Measurements from ENCODE around the gene ZNF507. TPM values are rescaled to one million over a fixed set of nuclear protein-coding genes. Genes with fewer than 3 reads are reported as not detected.

Gene ZNF507
- total and polyA plus RNA-seq, 9 of the 15 experiments (the other 6 are each of a cell fraction or from before 2014, with no cell fraction given): 2.9 to 25.0 (median 10.4) TPM

DNA sequence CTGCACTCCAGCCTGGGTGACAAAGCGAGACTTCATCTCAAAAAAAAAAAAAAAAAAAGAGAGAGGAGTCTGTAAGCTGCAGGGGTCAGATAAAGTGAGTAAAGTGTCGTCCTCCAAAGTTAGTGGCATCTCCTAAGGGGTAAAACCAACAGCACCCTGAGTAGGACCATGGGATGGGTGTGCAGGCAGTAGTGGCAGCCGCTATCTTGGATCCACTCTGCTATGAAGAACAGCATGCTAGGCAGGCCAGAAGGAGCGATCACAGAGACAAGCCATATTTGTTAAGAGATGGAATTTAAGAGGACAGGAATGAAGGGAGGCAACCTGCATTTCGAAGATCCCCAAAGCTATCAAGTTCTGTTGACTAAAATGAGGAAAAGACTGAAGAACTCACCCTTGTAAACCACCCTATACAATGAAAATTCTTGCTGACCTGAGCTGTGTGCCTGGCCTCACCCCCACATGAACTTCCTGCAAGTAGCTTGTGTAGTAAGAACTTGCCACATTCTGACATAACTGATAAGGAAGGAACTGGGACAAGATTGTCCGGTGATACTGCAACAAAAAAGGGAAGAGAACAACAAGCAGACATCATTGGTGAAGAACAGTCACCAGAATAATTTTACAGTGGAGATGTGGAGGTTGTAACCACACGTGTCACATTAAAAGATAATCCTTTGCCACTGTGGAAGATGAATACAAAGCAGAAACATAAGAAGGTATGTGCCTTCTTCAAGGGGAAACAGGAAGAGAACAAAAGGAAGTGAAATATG is 76.4 kb downstream of the ZNF507 start (continued):
- TF ChIP-seq SAP30 (IDR thresholded peaks at IDR 0.05; ENCODE audit: borderline replicate concordance, insufficient read depth, low read depth, low read length, poor library complexity, severe bottlenecking): no peak
- no peak for TF ChIP-seq ZNF146 (CRISPR knock-in tag; IDR thresholded peaks at IDR 0.05; ENCODE audit: unreplicated experiment)
- no peak for TF ChIP-seq YBX1 (IDR thresholded peaks at IDR 0.05)
- no peak for TF ChIP-seq ZSCAN29 (IDR thresholded peaks at IDR 0.05)
- TF ChIP-seq, protein P1, sequence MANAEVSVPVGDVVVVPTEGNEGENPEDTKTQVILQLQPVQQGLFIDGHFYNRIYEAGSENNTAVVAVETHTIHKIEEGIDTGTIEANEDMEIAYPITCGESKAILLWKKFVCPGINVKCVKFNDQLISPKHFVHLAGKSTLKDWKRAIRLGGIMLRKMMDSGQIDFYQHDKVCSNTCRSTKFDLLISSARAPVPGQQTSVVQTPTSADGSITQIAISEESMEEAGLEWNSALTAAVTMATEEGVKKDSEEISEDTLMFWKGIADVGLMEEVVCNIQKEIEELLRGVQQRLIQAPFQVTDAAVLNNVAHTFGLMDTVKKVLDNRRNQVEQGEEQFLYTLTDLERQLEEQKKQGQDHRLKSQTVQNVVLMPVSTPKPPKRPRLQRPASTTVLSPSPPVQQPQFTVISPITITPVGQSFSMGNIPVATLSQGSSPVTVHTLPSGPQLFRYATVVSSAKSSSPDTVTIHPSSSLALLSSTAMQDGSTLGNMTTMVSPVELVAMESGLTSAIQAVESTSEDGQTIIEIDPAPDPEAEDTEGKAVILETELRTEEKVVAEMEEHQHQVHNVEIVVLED (CRISPR knock-in tag; IDR thresholded peaks at IDR 0.05): no peak
- TF ChIP-seq, protein P2, sequence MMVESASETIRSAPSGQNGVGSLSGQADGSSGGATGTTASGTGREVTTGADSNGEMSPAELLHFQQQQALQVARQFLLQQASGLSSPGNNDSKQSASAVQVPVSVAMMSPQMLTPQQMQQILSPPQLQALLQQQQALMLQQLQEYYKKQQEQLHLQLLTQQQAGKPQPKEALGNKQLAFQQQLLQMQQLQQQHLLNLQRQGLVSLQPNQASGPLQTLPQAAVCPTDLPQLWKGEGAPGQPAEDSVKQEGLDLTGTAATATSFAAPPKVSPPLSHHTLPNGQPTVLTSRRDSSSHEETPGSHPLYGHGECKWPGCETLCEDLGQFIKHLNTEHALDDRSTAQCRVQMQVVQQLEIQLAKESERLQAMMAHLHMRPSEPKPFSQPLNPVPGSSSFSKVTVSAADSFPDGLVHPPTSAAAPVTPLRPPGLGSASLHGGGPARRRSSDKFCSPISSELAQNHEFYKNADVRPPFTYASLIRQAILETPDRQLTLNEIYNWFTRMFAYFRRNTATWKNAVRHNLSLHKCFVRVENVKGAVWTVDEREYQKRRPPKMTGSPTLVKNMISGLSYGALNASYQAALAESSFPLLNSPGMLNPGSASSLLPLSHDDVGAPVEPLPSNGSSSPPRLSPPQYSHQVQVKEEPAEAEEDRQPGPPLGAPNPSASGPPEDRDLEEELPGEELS (CRISPR knock-in tag; IDR thresholded peaks at IDR 0.05; ENCODE audit: borderline replicate concordance): no peak
- TF ChIP-seq, protein P3, sequence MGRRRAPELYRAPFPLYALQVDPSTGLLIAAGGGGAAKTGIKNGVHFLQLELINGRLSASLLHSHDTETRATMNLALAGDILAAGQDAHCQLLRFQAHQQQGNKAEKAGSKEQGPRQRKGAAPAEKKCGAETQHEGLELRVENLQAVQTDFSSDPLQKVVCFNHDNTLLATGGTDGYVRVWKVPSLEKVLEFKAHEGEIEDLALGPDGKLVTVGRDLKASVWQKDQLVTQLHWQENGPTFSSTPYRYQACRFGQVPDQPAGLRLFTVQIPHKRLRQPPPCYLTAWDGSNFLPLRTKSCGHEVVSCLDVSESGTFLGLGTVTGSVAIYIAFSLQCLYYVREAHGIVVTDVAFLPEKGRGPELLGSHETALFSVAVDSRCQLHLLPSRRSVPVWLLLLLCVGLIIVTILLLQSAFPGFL (CRISPR knock-in tag; IDR thresholded peaks at IDR 0.05): no peak
- no peak for TF ChIP-seq KAT2B (IDR thresholded peaks at IDR 0.05; ENCODE audit: low read depth, low read length)
- TF ChIP-seq MTA1 (IDR thresholded peaks at IDR 0.05; ENCODE audit: borderline replicate concordance): peak; percentile 63; the same call in 1 of the 2 replicates
- TF ChIP-seq EP400 (IDR thresholded peaks at IDR 0.05): peak; percentile 81
- no peak for TF ChIP-seq SRSF7 (optimal IDR thresholded peaks at IDR 0.05; ENCODE audit: low read depth, low read length)
- TF ChIP-seq PHF8 (IDR thresholded peaks at IDR 0.05; ENCODE audit: borderline replicate concordance, low read length): peak; percentile 21; the same call in 1 of the 2 replicates
- peak; percentile 86 for TF ChIP-seq MYC (IDR thresholded peaks at IDR 0.05; ENCODE audit: low read depth, low read length)
- no peak for TF ChIP-seq MYC (CRISPR knock-in tag; IDR thresholded peaks at IDR 0.05; ENCODE audit: borderline replicate concordance, low read depth)
- TF ChIP-seq HNRNPL (IDR thresholded peaks at IDR 0.05; ENCODE audit: low read depth, low read length): no peak
- TF ChIP-seq, protein P4, sequence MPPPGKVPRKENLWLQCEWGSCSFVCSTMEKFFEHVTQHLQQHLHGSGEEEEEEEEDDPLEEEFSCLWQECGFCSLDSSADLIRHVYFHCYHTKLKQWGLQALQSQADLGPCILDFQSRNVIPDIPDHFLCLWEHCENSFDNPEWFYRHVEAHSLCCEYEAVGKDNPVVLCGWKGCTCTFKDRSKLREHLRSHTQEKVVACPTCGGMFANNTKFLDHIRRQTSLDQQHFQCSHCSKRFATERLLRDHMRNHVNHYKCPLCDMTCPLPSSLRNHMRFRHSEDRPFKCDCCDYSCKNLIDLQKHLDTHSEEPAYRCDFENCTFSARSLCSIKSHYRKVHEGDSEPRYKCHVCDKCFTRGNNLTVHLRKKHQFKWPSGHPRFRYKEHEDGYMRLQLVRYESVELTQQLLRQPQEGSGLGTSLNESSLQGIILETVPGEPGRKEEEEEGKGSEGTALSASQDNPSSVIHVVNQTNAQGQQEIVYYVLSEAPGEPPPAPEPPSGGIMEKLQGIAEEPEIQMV (tag; conservative IDR thresholded peaks at IDR 0.05; ENCODE audit: low read depth): no peak
- TF ChIP-seq, protein P5, sequence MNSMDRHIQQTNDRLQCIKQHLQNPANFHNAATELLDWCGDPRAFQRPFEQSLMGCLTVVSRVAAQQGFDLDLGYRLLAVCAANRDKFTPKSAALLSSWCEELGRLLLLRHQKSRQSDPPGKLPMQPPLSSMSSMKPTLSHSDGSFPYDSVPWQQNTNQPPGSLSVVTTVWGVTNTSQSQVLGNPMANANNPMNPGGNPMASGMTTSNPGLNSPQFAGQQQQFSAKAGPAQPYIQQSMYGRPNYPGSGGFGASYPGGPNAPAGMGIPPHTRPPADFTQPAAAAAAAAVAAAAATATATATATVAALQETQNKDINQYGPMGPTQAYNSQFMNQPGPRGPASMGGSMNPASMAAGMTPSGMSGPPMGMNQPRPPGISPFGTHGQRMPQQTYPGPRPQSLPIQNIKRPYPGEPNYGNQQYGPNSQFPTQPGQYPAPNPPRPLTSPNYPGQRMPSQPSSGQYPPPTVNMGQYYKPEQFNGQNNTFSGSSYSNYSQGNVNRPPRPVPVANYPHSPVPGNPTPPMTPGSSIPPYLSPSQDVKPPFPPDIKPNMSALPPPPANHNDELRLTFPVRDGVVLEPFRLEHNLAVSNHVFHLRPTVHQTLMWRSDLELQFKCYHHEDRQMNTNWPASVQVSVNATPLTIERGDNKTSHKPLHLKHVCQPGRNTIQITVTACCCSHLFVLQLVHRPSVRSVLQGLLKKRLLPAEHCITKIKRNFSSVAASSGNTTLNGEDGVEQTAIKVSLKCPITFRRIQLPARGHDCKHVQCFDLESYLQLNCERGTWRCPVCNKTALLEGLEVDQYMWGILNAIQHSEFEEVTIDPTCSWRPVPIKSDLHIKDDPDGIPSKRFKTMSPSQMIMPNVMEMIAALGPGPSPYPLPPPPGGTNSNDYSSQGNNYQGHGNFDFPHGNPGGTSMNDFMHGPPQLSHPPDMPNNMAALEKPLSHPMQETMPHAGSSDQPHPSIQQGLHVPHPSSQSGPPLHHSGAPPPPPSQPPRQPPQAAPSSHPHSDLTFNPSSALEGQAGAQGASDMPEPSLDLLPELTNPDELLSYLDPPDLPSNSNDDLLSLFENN (IDR thresholded peaks at IDR 0.05; ENCODE audit: low read depth in 2 of 2, low read length in 2 of 2): no peak
